ENCODE results near the gene PCBP4. TPM values are rescaled to one million over a fixed set of nuclear protein-coding genes. Genes with fewer than 3 reads are reported as not detected.

Gene PCBP4
- total RNA-seq, 4 donors from 2014 or later: 31.3 to 44.7 (median 37.7) TPM

- no peak for TF ChIP-seq POLR2A (IDR thresholded peaks at IDR 0.05)
- TF ChIP-seq CTCF (IDR thresholded peaks at IDR 0.05): no peak
- Histone ChIP-seq H3K4me3 (peak within 1 kb of the TSS; percentile 36 to 55 (median 50)), H3K9me3 (peaks cover 0 to 6% (median 0%) of the 10 kb centered on the region in 4 donors), H3K27ac (peak within 1 kb of the TSS in 3 of 4 donors; percentile 22 to 58 (median 42)), H3K4me1 (peaks cover 0 to 15% (median 7%) of the 10 kb centered on the region in 4 donors), H3K27me3 (no peaks in the 10 kb centered on the region), H3K36me3 (peaks cover 0 to 7% (median 0%) of the 10 kb centered on the region in 3 donors)
- DNase-seq: no peak
Observed at GRCh38 chr3:51955175-51955892, 11.9 kb downstream of the PCBP4 start, which contains the start of gene GPR62. GPR62 (plus strand) TSS chr3:51955381; CDS start chr3:51955653, 272 bp downstream.

GRCh38 chr3:51954713-51955112, 12.5 kb downstream of the PCBP4 start:
- peaks cover 0 to 6% (median 0%) of the 10 kb centered on the region in 4 donors for H3K9me3 ChIP-seq
- peaks cover 0 to 3% (median 0%) of the 10 kb centered on the region in 3 donors for H3K36me3 ChIP-seq
- no peak overlapping the region for H3K27ac ChIP-seq
- peaks cover 0 to 15% (median 7%) of the 10 kb centered on the region in 4 donors for H3K4me1 ChIP-seq
- H3K27me3 ChIP-seq: no peaks in the 10 kb centered on the region
- H3K4me3 ChIP-seq: no peak overlapping the region
- TF ChIP-seq CTCF (IDR thresholded peaks at IDR 0.05): no peak
- TF ChIP-seq POLR2A (IDR thresholded peaks at IDR 0.05): no peak
- DNase-seq: no peak

GRCh38 chr3:51954105-51954504, 13.1 kb downstream of the PCBP4 start:
- no peak for DNase-seq
- TF ChIP-seq CTCF (IDR thresholded peaks at IDR 0.05) (no peak), POLR2A (IDR thresholded peaks at IDR 0.05) (no peak)
- peaks cover 0 to 3% (median 0%) of the 10 kb centered on the region in 3 donors for H3K36me3 ChIP-seq
- no peak overlapping the region for H3K27ac ChIP-seq
- H3K4me3 ChIP-seq: no peak overlapping the region
- peaks cover 0 to 15% (median 7%) of the 10 kb centered on the region in 4 donors for H3K4me1 ChIP-seq
- no peaks in the 10 kb centered on the region for H3K27me3 ChIP-seq
- H3K9me3 ChIP-seq: peaks cover 0 to 6% (median 0%) of the 10 kb centered on the region in 4 donors

- Histone ChIP-seq H3K4me1 (peaks cover 0 to 15% (median 7%) of the 10 kb centered on the region in 4 donors), H3K9me3 (peaks cover 0 to 6% (median 0%) of the 10 kb centered on the region in 4 donors), H3K27me3 (no peaks in the 10 kb centered on the region), H3K4me3 (no peak overlapping the region), H3K27ac (no peak overlapping the region), H3K36me3 (peaks cover 0 to 2% (median 0%) of the 10 kb centered on the region in 3 donors)
- TF ChIP-seq CTCF (IDR thresholded peaks at IDR 0.05): no peak
- TF ChIP-seq POLR2A (IDR thresholded peaks at IDR 0.05): no peak
- no peak for DNase-seq
Observed at GRCh38 chr3:51953445-51953844, 13.8 kb downstream of the PCBP4 start.

GRCh38 chr3:51950899-51951298, 16.4 kb downstream of the PCBP4 start:
- no peak overlapping the region for H3K4me3 ChIP-seq
- H3K4me1 ChIP-seq: peaks cover 0 to 7% (median 2%) of the 10 kb centered on the region in 4 donors
- H3K36me3 ChIP-seq: peaks cover 0 to 11% (median 0%) of the 10 kb centered on the region in 3 donors
- H3K9me3 ChIP-seq: peaks cover 0 to 6% (median 0%) of the 10 kb centered on the region in 4 donors
- no peaks in the 10 kb centered on the region for H3K27me3 ChIP-seq
- no peak for DNase-seq
- no peak overlapping the region for H3K27ac ChIP-seq
- no peak for TF ChIP-seq POLR2A (IDR thresholded peaks at IDR 0.05)
- no peak for TF ChIP-seq CTCF (IDR thresholded peaks at IDR 0.05)
